GM18511 (cell line): ENCODE data around the gene DCBLD2.

Experiments used
- ATAC-seq: cut with Tn5 transposase; IDR thresholded peaks from one replicate; pipeline ENCODE4 v1.9.1; 2021; ENCODE audit warnings: mild to moderate bottlenecking, moderate library complexity; ENCODE audit not compliant: unreplicated experiment

The DCBLD2 gene

GRCh38 chr3:98770261-98771039 is 131.0 kb downstream of the DCBLD2 start:
- peak; percentile 66 for ATAC-seq

- ATAC-seq, result no peak
Measured at GRCh38 chr3:98769448-98769847, 132.0 kb downstream of the DCBLD2 start.

- no peak for ATAC-seq
Measured at GRCh38 chr3:98768961-98769360, 132.5 kb downstream of the DCBLD2 start.

- ATAC-seq, result no peak
Measured at GRCh38 chr3:98766924-98767323, 134.6 kb downstream of the DCBLD2 start.

GRCh38 chr3:98765721-98766120 is 135.8 kb downstream of the DCBLD2 start:
- no peak for ATAC-seq

GRCh38 chr3:98764472-98764884 is 137.0 kb downstream of the DCBLD2 start:
- no peak for ATAC-seq

- no peak for ATAC-seq
Measured at GRCh38 chr3:98763819-98764418, 137.6 kb downstream of the DCBLD2 start.

- ATAC-seq, result peak; percentile 65
Measured at GRCh38 chr3:98763076-98763475, 138.4 kb downstream of the DCBLD2 start, which contains the start of gene ST3GAL6. Gene ST3GAL6, plus strand, starts transcription at chr3:98763340. Its CDS starts 5,101 bp downstream, at chr3:98768441.

GRCh38 chr3:98761643-98762229 is 139.8 kb downstream of the DCBLD2 start:
- ATAC-seq, result no peak

- no peak for ATAC-seq
Measured at GRCh38 chr3:98759629-98760028, 141.9 kb downstream of the DCBLD2 start.

- ATAC-seq, result no peak
Measured at GRCh38 chr3:98755601-98756000, 145.9 kb downstream of the DCBLD2 start.

- no peak for ATAC-seq
Measured at GRCh38 chr3:98754483-98754882, 147.0 kb downstream of the DCBLD2 start.

- no peak for ATAC-seq
Measured at GRCh38 chr3:98750276-98750919, 151.1 kb downstream of the DCBLD2 start.

GRCh38 chr3:98746882-98747281 is 154.6 kb downstream of the DCBLD2 start:
- no peak for ATAC-seq

GRCh38 chr3:98746122-98746521 is 155.4 kb downstream of the DCBLD2 start:
- no peak for ATAC-seq
